GM12878 (cell line): ENCODE results near the gene HNRNPU. TPM values are rescaled to one million over a fixed set of nuclear protein-coding genes. Genes with fewer than 3 reads are reported as not detected.
A peak's percentile ranks its signal among the peaks of the same experiment; 100 is the strongest.

Experiments used
- BCLAF1 ChIP-seq: fragments of 450-650 bp; IDR thresholded peaks from 2 replicates; pipeline ENCODE4 v1.6.1; 2017; ENCODE audit warnings: antibody characterized with exemption, mild to moderate bottlenecking, moderate library complexity
- BRCA1 ChIP-seq: IDR thresholded peaks from 2 replicates; pipeline ENCODE4 v1.6.1; 2011; ENCODE audit warnings: low read depth, low read length, improper control_type of control experiment
- POLR2AphosphoS2 ChIP-seq: IDR thresholded peaks from 2 replicates; pipeline ENCODE4 v1.6.1; 2011; ENCODE audit warnings: low read depth, mild to moderate bottlenecking, low read length, improper control_type of control experiment, moderate library complexity
- PRDM15 ChIP-seq: fragments of 450-650 bp; formaldehyde crosslinking; IDR thresholded peaks from 2 replicates; pipeline ENCODE4 v1.4.0; 2020; ENCODE audit warnings: mild to moderate bottlenecking, moderate library complexity
- TCF3 ChIP-seq: IDR thresholded peaks from 2 replicates; pipeline ENCODE4 v1.6.1; 2012; ENCODE audit warnings: low read depth, mild to moderate bottlenecking, low read length, borderline replicate concordance; ENCODE audit not compliant: insufficient read depth
- ZBTB33 ChIP-seq: fragments of 450-650 bp; IDR thresholded peaks from 2 replicates; pipeline ENCODE4 v1.6.1; 2017; ENCODE audit warnings: mild to moderate bottlenecking
- ZNF24 ChIP-seq: fragments of 450-650 bp; IDR thresholded peaks from 2 replicates; pipeline ENCODE4 v1.6.1; 2017; ENCODE audit warnings: antibody characterized with exemption, mild to moderate bottlenecking
- polyA plus RNA-seq, 11 experiments: library from polyadenylated mRNA; depleted of rRNA in 4 of 11; unstranded in 6 of 11; stranded (reverse) in 5 of 11; fragments of >200 nt; fragmentation: Nextera tagmentation in 4 of 11; fragmentation: Illumina TruSeq in 1 of 11; extraction: Ambion mirVana in 4 of 11; extraction: Trizol in 1 of 11; gene quantifications; 1 replicate in 1 of 11; 2 replicates in 10 of 11; pipeline versions ENCODE4 v1.2.1 to v1.2.3, GENCODE V29; 2011 to 2016; ENCODE audit warnings: inconsistent platforms in 2 of 11, missing spikeins in 2 of 11, low read depth in 1 of 11
- total RNA-seq, 4 experiments: library from RNA; depleted of rRNA in 3 of 4; stranded (reverse); fragments of >200 nt in 3 of 4; fragmentation: Illumina TruSeq in 1 of 4; extraction: Trizol in 1 of 4; gene quantifications; 2 replicates each; pipeline versions ENCODE4 v1.2.1 to v1.2.3, GENCODE V29; 2013 to 2021

HNRNPU gene
- total and polyA plus RNA-seq, 10 of the 15 experiments (the other 5 are each of a cell fraction or from before 2014, with no cell fraction given) = 163 to 569 (median 420) TPM

- no peak for TF ChIP-seq BCLAF1
- no peak for TF ChIP-seq PRDM15 (CRISPR knock-in tag)
- no peak for TF ChIP-seq ZBTB33
- peak; percentile 93 for TF ChIP-seq POLR2AphosphoS2
- TF ChIP-seq TCF3 = no peak
- no peak for TF ChIP-seq ZNF24
- TF ChIP-seq BRCA1 = 0 out of 2 replicates have a peak, but pooled peaks have one; percentile 22
Observed at GRCh38 chr1:244864253-244865027, at the start of gene HNRNPU (continued).
